ENCODE data around the gene WDR90.

Gene WDR90

GRCh38 chr16:706189-707061 is 57.3 kb downstream of the WDR90 start:
- H2BK120ac ChIP-seq (ENCODE audit: low read depth, low read length): no peak overlapping the region
- no peaks in the 10 kb centered on the region for H3K36me3 ChIP-seq (replicated peaks in 1 of 2; ENCODE audit: control insufficient read depth in 2 of 2, insufficient read depth in 2 of 2, low read length in 2 of 2)
- no peak overlapping the region for H4K91ac ChIP-seq (ENCODE audit: low read depth, low read length, poor library complexity)
- peaks cover 35 to 77% (median 39%) of the 10 kb centered on the region in 3 experiments for H3K27me3 ChIP-seq (ENCODE audit: control insufficient read depth in 3 of 3, insufficient read depth in 3 of 3, low read depth in 1 of 3, low read length in 3 of 3)
- peaks cover 2% of the 10 kb centered on the region for H3K79me1 ChIP-seq (ENCODE audit: low read depth, low read length)
- peak overlapping the region; percentile 80 for H3K18ac ChIP-seq (ENCODE audit: low read length)
- no peak overlapping the region for H2BK12ac ChIP-seq (ENCODE audit: low read length)
- H3K4me2 ChIP-seq (ENCODE audit: insufficient read depth, low read length, poor library complexity, severe bottlenecking): peak overlapping the region; percentile 69
- peak overlapping the region; percentile 75 for H2AK5ac ChIP-seq (ENCODE audit: low read depth, low read length)
- peak overlapping the region; percentile 58 for H2BK15ac ChIP-seq (ENCODE audit: low read length)
- H3K9me3 ChIP-seq (replicated peaks in 1 of 2; ENCODE audit: control insufficient read depth in 2 of 2, insufficient read depth in 1 of 2, low read depth in 1 of 2, low read length in 2 of 2): no peaks in the 10 kb centered on the region
- peaks cover 17 to 48% of the 10 kb centered on the region in 2 donors for H3K4me1 ChIP-seq (ENCODE audit: control insufficient read depth in 2 of 2, insufficient read depth in 1 of 2, low read depth in 1 of 2, low read length in 2 of 2)
- H3K9ac ChIP-seq (ENCODE audit: low read depth, low read length, poor library complexity): no peak overlapping the region
- H2AFZ ChIP-seq (ENCODE audit: low read length): peak overlapping the region; percentile 75
- no peak overlapping the region for H3K27ac ChIP-seq (replicated peaks; ENCODE audit: low read length)
- peak overlapping the region; percentile 73 for H3K23ac ChIP-seq (ENCODE audit: low read depth, low read length, poor library complexity)
- no peak overlapping the region for H3K14ac ChIP-seq (ENCODE audit: low read length)
- WGBS, 2 donors (ENCODE audit: extremely low coverage in 2 of 2, insufficient read length in 2 of 2, insufficient replicate concordance in 1 of 2): no CpG with 5 or more reads among the region's 49 CpGs
- peak overlapping the region; percentile 75 for H2BK5ac ChIP-seq (ENCODE audit: low read length)
- no peak for DNase-seq (ENCODE audit: low spot score)
- H3K4me3 ChIP-seq (ENCODE audit: low read length in 2 of 2): peak overlapping the region in 1 of 2 donors; percentile 30
- H3K4ac ChIP-seq (ENCODE audit: low read length): no peak overlapping the region
- no peak overlapping the region for H4K8ac ChIP-seq (ENCODE audit: low read depth, low read length)

- Histone ChIP-seq H2BK5ac (ENCODE audit: low read length) (peak overlapping the region; percentile 24), H4K91ac (ENCODE audit: low read depth, low read length, poor library complexity) (no peak overlapping the region), H3K79me1 (ENCODE audit: low read depth, low read length) (no peaks in the 10 kb centered on the region), H3K36me3 (replicated peaks in 1 of 2; ENCODE audit: control insufficient read depth in 2 of 2, insufficient read depth in 2 of 2, low read length in 2 of 2) (no peaks in the 10 kb centered on the region), H3K4me3 (ENCODE audit: low read length in 2 of 2) (no peak overlapping the region), H3K14ac (ENCODE audit: low read length) (peak overlapping the region; percentile 56), H4K8ac (ENCODE audit: low read depth, low read length) (no peak overlapping the region), H3K9ac (ENCODE audit: low read depth, low read length, poor library complexity) (peak overlapping the region; percentile 21), H3K23ac (ENCODE audit: low read depth, low read length, poor library complexity) (peak overlapping the region; percentile 43), H2AFZ (ENCODE audit: low read length) (no peak overlapping the region), H3K18ac (ENCODE audit: low read length) (peak overlapping the region; percentile 64), H3K4ac (ENCODE audit: low read length) (peak overlapping the region; percentile 89), H2AK5ac (ENCODE audit: low read depth, low read length) (peak overlapping the region; percentile 75), H2BK120ac (ENCODE audit: low read depth, low read length) (peak overlapping the region; percentile 91), H3K9me3 (replicated peaks in 1 of 2; ENCODE audit: control insufficient read depth in 2 of 2, insufficient read depth in 1 of 2, low read depth in 1 of 2, low read length in 2 of 2) (no peaks in the 10 kb centered on the region), H3K27me3 (ENCODE audit: control insufficient read depth in 3 of 3, insufficient read depth in 3 of 3, low read depth in 1 of 3, low read length in 3 of 3) (peaks cover 28 to 70% (median 32%) of the 10 kb centered on the region in 3 experiments), H2BK12ac (ENCODE audit: low read length) (peak overlapping the region; percentile 99), H3K4me1 (ENCODE audit: control insufficient read depth in 2 of 2, insufficient read depth in 1 of 2, low read depth in 1 of 2, low read length in 2 of 2) (peaks cover 19 to 50% of the 10 kb centered on the region in 2 donors), H3K4me2 (ENCODE audit: insufficient read depth, low read length, poor library complexity, severe bottlenecking) (no peak overlapping the region), H2BK15ac (ENCODE audit: low read length) (peak overlapping the region; percentile 58), H3K27ac (replicated peaks; ENCODE audit: low read length) (no peak overlapping the region)
- no CpG with 5 or more reads among the region's 14 CpGs for WGBS, 2 donors (ENCODE audit: extremely low coverage in 2 of 2, insufficient read length in 2 of 2, insufficient replicate concordance in 1 of 2)
- DNase-seq (ENCODE audit: low spot score): no peak
These were observed 57.9 kb downstream of the WDR90 start for GRCh38 chr16:707062-707538.

GRCh38 chr16:708019-708418 is 58.9 kb downstream of the WDR90 start:
- Histone ChIP-seq H2BK15ac (ENCODE audit: low read length) (no peak overlapping the region), H3K14ac (ENCODE audit: low read length) (no peak overlapping the region), H3K79me1 (ENCODE audit: low read depth, low read length) (no peaks in the 10 kb centered on the region), H3K9ac (ENCODE audit: low read depth, low read length, poor library complexity) (no peak overlapping the region), H3K36me3 (replicated peaks in 1 of 2; ENCODE audit: control insufficient read depth in 2 of 2, insufficient read depth in 2 of 2, low read length in 2 of 2) (no peaks in the 10 kb centered on the region), H3K9me3 (replicated peaks in 1 of 2; ENCODE audit: control insufficient read depth in 2 of 2, insufficient read depth in 1 of 2, low read depth in 1 of 2, low read length in 2 of 2) (no peaks in the 10 kb centered on the region), H3K27ac (replicated peaks; ENCODE audit: low read length) (no peak overlapping the region), H3K4me3 (ENCODE audit: low read length in 2 of 2) (no peak overlapping the region), H2BK120ac (ENCODE audit: low read depth, low read length) (no peak overlapping the region), H2AFZ (ENCODE audit: low read length) (no peak overlapping the region), H3K4ac (ENCODE audit: low read length) (no peak overlapping the region), H3K18ac (ENCODE audit: low read length) (no peak overlapping the region), H2AK5ac (ENCODE audit: low read depth, low read length) (no peak overlapping the region), H4K91ac (ENCODE audit: low read depth, low read length, poor library complexity) (no peak overlapping the region), H2BK5ac (ENCODE audit: low read length) (no peak overlapping the region), H3K4me1 (ENCODE audit: control insufficient read depth in 2 of 2, insufficient read depth in 1 of 2, low read depth in 1 of 2, low read length in 2 of 2) (peaks cover 19 to 50% of the 10 kb centered on the region in 2 donors), H2BK12ac (ENCODE audit: low read length) (no peak overlapping the region), H3K23ac (ENCODE audit: low read depth, low read length, poor library complexity) (no peak overlapping the region), H3K4me2 (ENCODE audit: insufficient read depth, low read length, poor library complexity, severe bottlenecking) (no peak overlapping the region), H3K27me3 (ENCODE audit: control insufficient read depth in 3 of 3, insufficient read depth in 3 of 3, low read depth in 1 of 3, low read length in 3 of 3) (peaks cover 21 to 62% (median 25%) of the 10 kb centered on the region in 3 experiments), H4K8ac (ENCODE audit: low read depth, low read length) (no peak overlapping the region)
- DNase-seq (ENCODE audit: low spot score): no peak
- no CpG with 5 or more reads among the region's 3 CpGs for WGBS, 2 donors (ENCODE audit: extremely low coverage in 2 of 2, insufficient read length in 2 of 2, insufficient replicate concordance in 1 of 2)

- H4K8ac ChIP-seq (ENCODE audit: low read depth, low read length): no peak overlapping the region
- H2BK120ac ChIP-seq (ENCODE audit: low read depth, low read length): no peak overlapping the region
- no peaks in the 10 kb centered on the region for H3K9me3 ChIP-seq (replicated peaks in 1 of 2; ENCODE audit: control insufficient read depth in 2 of 2, insufficient read depth in 1 of 2, low read depth in 1 of 2, low read length in 2 of 2)
- H3K79me1 ChIP-seq (ENCODE audit: low read depth, low read length): no peaks in the 10 kb centered on the region
- DNase-seq (ENCODE audit: low spot score): no peak
- H3K18ac ChIP-seq (ENCODE audit: low read length): peak overlapping the region; percentile 19
- H3K14ac ChIP-seq (ENCODE audit: low read length): peak overlapping the region; percentile 8
- H2BK12ac ChIP-seq (ENCODE audit: low read length): no peak overlapping the region
- H3K27ac ChIP-seq (replicated peaks; ENCODE audit: low read length): no peak overlapping the region
- no peak overlapping the region for H2BK15ac ChIP-seq (ENCODE audit: low read length)
- peak overlapping the region; percentile 36 for H2AK5ac ChIP-seq (ENCODE audit: low read depth, low read length)
- H3K23ac ChIP-seq (ENCODE audit: low read depth, low read length, poor library complexity): no peak overlapping the region
- WGBS, 2 donors (ENCODE audit: extremely low coverage in 2 of 2, insufficient read length in 2 of 2, insufficient replicate concordance in 1 of 2): no CpG with 5 or more reads among the region's 4 CpGs
- H3K9ac ChIP-seq (ENCODE audit: low read depth, low read length, poor library complexity): no peak overlapping the region
- no peak overlapping the region for H2BK5ac ChIP-seq (ENCODE audit: low read length)
- peak overlapping the region in 1 of 2 donors; percentile 34 for H3K4me3 ChIP-seq (ENCODE audit: low read length in 2 of 2)
- H3K4me2 ChIP-seq (ENCODE audit: insufficient read depth, low read length, poor library complexity, severe bottlenecking): peak overlapping the region; percentile 11
- no peak overlapping the region for H4K91ac ChIP-seq (ENCODE audit: low read depth, low read length, poor library complexity)
- H3K4me1 ChIP-seq (ENCODE audit: control insufficient read depth in 2 of 2, insufficient read depth in 1 of 2, low read depth in 1 of 2, low read length in 2 of 2): peaks cover 19 to 52% of the 10 kb centered on the region in 2 donors
- H3K36me3 ChIP-seq (replicated peaks in 1 of 2; ENCODE audit: control insufficient read depth in 2 of 2, insufficient read depth in 2 of 2, low read length in 2 of 2): no peaks in the 10 kb centered on the region
- H2AFZ ChIP-seq (ENCODE audit: low read length): no peak overlapping the region
- no peak overlapping the region for H3K4ac ChIP-seq (ENCODE audit: low read length)
- H3K27me3 ChIP-seq (ENCODE audit: control insufficient read depth in 3 of 3, insufficient read depth in 3 of 3, low read depth in 1 of 3, low read length in 3 of 3): peaks cover 16 to 56% (median 22%) of the 10 kb centered on the region in 3 experiments
These were observed 59.8 kb downstream of the WDR90 start for GRCh38 chr16:708959-709358.
